GM21390 (cell line): Measurements from ENCODE around the gene RCN2.
"Not testable (repeated sequence)": the region's sequence is repeated elsewhere in the genome, so short reads cannot be mapped to it uniquely, and the experiment has no call there.

ENCODE experiments used
- ATAC-seq: cut with Tn5 transposase; IDR thresholded peaks from one replicate; pipeline ENCODE4 v1.9.1; 2021; ENCODE audit not compliant: unreplicated experiment

Gene RCN2

DNA sequence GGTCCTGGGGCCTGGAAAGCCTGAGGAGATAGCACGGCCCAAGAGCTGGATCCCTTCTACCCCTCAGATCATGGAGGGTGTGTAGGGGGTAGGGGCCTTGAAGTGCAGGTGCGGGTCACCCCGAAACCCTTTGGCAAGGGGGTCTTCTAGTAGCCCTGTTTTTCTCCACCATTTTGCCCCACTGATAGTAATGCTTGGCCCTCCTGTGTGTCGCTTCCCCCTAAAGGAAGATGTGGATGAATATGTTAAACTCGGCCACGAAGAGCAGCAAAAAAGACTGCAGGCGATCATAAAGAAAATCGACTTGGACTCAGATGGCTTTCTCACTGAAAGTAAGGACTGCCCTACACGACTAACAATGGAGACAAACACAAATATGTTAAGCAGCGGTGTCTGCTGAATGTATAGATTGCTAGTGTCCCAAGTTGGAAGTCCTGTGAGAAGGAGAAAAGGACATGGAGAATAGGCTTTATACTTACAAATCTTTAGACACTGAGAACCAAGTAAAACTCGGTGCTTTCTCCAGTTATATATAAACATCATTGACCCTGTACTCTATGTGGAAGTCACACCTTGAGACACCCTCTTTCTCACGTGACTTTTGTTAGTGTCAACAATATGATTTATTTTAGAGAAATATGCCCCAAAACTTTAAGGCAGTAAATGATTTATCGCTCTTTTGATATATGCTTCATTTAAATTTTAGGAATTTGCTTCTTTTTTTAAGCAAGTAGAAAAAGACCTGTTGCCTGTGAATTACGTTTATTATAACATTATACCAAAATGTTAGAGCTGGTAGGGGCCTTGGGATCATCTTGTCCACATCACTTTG, 802 bp downstream of the RCN2 start:
- no peak for ATAC-seq

DNA sequence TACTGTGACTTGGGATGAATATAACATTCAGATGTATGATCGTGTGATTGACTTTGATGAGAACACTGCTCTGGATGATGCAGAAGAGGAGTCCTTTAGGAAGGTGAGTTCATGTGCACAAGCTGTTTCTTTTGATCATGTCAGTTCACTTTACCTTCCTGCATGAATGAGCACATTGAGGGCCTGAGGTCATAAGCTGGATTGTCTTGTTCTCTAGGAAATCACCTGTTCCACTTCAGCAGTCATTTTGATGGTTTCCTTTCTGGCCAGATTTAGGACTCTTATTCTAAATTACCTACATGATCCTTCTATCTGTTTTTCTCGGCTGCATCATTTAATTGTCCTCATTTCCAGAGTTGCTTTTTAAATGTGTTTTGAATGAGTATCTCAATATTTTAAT, 4.1 kb downstream of the RCN2 start:
- no peak for ATAC-seq

DNA sequence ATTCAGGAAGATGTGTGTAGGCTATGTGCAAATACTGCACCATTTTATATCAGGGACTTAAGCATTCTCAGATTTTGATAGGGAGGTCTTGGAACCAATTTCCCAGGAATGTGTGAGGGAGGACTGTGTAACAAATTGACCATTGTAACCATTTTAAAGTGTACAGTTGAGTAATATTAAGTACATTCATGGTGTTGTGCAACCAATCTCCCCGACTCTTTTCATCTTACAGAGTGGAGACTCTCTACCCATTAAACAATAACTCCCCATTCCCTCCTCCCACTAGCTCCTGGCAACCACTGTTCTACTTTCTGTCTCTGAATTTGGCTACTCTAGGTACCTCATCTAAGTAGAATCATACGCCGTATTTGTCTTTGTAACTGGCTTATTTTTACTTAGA, 5.1 kb downstream of the RCN2 start:
- no peak for ATAC-seq

DNA sequence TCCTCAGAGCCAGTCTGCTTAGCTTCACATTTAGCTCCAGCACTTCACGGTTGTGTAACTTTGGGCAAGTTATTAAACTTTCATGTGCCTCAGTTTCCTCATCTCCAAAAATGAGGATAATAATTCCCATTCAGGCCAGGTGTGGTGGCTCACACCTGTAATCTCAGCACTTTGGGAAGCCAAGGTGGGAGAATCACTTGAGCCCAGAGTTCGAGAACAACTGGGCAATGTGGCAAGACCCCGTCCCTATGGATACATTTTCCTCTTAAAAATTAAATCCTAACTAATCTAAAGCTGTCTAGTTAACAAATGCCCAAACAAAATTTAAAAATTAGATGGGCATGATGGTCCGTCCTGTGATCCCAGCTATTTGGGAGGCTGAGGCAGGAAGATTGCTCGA, 7.2 kb downstream of the RCN2 start:
- ATAC-seq = no peak

DNA sequence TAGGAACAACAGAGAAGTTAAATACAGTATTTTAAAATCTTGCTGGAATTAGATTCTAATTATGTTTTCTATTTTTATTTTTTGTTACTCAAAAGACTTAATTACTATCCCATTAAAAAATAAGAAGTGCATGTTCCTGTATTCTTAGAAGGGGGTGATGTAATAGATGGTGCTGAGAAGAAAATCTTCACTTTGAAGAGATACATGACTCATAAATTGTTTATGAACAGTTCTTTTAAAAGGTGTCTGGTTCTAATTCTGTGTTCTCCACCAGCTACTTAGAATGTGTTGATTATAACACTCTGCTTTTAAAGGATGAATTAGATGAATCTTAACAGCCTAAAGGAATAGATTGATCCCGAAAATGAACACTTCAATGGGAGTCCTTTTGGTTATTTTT, 8.2 kb downstream of the RCN2 start:
- ATAC-seq = no peak

DNA sequence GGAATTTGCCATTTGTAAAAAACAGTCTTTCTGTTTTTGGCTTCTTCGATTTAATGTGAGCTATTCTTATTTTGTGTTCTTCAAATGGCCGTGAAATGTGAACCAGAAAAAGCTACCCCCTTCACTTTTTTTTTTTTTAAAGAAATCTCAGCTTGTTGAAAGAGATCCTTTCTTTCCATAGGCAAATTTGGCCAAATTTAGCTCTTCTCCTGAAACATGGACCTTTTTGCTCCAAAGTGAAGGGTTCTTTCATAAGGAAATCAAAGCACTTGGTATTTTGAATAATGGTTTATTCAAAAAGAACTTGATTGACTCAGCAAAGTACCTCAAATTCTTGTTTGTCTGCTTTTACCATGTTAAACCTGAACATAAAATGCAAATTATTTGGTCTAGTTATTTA, 10.1 kb downstream of the RCN2 start:
- ATAC-seq = no peak

DNA sequence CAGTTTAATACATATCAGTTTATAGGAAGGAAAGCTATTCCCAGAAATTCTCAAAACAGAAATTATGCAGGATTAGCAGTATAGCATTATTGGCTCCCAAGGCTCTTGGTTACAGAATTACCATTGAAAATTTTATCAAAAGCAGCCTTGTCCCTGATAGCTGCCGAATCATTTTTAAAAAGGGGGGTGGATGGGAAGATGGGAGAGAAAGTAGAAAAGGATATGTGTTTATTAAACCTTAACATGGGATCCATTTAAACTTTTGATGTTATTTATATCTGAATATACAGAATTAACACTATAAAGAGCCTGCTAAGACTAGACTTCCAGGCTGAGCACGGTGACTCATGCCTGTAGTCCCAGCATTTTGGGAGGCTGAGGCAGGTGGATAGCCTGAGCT, 10.8 kb downstream of the RCN2 start:
- no peak for ATAC-seq

DNA sequence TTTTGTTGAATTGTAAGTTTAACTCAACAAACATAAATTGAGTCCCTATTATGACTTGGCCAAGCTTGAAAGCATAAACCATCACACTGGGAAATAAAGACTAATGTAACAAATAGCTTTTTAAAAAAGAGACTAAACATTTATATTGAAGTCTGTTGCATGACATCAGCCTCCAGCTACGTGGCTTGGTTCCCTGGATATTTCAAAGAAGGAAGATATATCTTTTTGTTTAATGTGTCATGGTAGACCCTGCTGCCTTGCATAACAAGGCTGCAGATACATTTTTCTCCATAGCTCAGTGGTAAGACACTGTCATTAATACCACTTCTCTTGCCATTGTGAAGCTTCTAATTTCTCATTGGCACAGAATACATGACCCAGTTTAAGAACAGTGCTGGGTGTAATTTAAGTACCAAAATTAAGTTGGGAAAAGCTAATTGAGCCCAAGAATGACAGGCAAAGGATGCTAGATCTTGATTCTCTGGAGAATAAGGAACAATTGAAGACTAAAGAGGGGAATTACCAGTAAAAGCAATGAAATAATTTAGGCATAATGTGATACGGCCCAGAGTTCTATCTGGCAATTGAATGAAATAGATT, 14.0 kb downstream of the RCN2 start:
- ATAC-seq = no peak

DNA sequence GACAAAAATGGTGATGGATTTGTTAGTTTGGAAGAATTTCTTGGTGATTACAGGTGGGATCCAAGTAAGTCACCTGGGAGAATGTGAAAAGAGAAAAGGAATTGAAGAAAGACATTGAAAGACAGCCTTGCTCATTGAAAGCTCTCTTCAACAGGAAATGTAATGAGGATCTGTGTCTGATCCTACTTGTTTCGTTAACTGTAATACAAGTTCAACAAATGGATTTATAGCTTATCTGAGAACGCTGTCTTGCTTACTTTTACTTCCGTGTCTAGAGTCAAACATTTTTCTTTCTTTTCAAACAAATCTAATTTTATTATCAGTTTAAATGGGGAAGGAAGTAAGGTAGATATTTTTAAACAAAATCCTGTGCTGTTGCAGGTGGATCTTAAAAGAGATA, 15.9 kb downstream of the RCN2 start:
- no peak for ATAC-seq

DNA sequence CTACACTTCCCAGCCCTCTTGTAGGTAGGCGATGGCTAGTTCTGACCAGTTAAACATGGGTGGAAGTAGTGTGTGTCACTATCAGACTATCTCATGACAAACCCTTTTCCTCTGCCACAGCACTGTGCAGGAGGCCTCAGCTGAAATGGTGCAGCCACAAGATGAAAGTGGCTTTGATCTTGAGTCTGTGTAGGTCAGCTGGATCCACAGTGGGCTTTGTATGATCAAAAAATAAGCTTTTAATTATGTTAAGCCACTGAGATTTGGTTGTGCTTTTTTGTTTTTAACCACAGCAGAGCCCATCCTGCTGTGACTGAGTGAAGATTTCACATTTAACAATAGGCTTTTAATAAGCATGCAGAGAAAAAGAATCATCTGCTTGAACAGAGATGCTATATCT, 19.7 kb downstream of the RCN2 start:
- ATAC-seq = no peak

DNA sequence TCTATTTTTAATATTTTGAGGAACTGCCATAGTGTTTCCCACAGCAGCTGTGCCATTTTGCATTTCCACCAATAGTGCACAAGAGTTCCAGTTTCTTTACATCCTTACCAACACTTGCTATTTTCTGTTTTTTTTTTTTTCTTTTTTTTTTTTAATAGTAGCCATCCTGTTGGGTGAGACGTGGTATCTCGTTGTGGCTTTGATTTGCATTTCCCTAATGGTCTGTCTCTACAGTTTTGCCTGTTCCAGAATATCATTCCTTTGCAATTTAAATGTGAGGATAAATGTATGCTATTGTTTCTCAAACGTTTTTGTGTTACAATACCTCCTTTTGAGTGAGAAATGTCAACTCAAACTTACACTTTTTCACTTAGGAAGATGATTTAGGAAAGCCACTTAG, 22.4 kb downstream of the RCN2 start:
- ATAC-seq = no peak

DNA sequence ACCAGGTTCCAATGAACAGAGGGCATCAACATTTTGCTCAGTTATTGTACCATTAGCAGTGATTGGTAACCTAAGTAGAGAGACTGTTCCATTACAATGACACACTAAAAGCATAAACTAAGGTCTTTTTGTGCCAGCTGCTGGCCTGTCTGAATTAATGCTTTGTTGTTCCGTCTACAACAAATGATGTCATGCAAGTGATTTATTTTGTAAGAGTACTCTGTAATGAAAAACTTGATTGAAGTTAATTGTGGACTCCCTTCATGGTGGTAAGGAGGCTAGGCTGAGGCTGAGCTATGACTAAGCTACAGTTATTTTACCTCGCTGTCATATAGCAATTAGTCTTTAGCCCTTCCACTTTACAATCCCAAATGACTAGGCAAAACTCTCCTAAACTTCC, 23.2 kb downstream of the RCN2 start:
- ATAC-seq = no peak

DNA sequence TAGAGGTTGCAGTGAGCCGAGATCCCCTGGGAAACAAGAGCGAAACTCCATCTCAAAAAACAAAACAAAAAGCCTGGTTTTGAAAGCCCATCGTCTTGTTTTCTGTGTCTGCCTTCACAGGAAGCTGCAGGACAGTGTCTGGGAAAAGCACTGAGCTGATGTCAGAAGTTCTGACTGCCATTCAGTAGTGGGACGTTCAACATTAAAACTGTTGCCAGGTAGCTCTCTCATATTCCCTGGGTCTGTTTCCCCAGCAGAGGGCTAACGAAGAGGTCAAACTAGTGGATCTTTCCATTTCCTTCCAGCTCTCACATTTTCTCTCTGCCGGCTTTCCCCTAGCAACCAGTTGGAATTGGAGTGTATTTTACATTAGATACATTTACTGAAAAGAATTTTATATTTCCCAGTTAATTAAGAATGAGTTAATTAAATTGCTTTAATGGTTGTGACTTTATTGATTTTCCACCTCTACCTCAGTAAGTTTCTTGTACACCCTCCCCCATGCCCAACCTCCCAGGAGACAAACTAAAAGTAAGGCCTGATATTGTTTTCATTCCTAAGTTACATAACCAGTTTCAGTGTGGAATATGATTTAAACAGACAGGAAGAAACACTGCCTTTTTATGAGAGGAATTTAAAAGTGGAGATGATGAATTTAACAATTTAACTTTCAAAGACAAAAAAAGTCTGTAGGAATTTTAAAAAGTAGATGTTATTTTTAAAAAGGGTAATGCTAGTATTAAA, 29.9 kb downstream of the RCN2 start:
- no peak for ATAC-seq

DNA sequence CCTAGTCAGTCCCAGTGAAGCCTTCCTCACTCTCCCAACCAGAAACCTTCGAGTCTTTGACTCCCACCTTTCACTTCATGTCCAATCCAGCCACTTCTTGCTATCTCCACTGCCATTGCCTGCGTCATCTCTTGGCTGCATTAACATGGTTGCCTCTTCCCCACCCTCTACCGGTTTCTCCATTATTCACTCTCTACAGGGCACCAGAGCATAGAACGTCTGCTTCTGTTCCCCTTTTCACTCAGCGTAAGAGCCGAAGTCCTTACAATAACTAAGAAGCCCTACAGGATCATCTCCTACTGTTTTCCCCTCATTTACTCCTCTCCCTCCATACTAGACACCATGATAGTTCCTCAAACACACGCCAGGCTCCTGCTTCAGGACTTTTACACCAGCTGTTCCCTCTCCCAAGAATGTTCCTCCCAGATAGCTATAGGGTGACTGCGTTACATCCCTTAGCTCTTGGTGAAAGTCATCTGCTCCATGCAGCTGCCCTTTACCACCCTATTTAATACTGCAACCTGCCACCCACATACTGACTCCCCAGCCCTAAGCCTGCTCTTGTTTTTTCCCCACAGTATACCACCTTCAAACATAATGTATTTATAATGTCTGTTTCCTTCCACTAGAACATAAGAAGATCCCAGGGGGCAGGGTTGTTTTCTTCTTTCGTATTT, 30.9 kb downstream of the RCN2 start:
- no peak for ATAC-seq

DNA sequence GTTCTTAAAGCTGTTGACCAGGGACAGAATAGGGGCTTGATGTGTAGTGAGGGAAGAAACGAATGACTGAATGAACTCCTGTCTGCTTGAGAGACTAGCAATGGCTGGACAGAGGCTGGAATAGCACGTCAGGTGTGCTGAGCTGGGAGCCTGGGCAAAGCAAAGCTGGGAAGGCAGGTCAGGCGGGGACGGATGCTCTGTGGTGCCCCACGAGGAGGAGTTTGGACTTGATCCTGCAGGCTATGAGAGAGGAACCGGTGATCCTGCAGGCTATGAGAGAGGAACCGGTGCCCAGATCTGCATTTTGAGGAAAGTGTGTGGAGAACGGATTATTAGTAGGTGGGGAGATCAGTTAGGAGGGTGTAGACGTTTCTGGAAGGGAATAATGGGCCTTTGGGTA, 32.0 kb downstream of the RCN2 start:
- ATAC-seq = no peak

DNA sequence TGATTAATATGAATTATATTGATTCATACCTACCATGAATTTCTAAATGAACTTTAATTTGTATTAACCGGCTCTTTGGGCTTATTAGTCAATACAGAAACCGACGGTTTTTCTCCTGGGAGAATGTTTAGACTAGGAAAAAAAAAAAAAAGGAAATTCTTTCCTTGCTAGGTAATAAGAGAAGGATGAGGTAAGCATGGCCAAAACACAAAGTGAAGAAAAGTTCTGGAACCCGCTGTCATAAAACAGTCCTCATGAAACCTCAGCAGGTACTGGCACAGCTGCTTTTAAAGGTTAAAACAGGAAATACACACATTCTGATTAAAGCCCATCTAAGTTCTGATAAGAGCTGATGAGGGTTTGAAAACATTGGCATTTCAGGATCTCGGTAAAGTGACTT, 32.6 kb downstream of the RCN2 start:
- ATAC-seq = no peak

DNA sequence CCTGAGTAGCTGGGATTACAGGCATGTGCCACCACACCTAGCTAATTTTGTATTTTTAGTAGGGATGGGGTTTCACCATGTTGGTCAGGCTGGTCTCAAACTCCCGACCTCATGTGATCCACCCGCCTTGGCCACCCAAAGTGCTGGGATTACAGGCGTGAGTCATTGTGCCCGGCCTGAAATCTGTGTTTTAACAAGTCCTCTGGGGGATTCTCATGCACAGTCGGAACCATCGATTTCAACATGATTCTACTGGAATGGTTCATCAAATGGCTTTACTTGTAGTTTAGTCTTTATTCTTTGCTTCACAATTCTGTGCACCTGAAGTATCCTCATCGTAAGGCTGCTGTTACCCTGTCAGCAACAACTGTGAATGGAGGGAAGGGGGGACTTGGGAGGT, 34.5 kb downstream of the RCN2 start:
- ATAC-seq = not testable (repeated sequence)

DNA sequence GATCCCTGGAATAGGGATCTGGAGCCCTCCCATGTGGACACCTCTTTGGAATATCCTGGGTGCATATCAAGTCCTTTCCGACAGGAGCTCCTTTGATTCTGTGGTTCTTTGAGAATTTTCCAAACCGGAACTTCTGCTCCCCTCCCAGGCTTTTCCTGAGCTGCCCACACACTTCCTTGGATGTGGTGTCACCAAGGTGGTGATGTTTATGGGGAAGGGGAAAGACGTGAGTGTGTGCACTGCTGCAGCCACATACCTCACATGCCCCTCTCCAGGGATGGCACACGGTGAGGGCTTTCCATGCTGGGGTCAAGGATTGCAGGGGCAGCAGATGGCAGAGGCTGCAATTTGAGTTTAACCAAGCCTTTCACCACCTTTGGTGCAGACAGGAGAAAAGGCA, 35.5 kb downstream of the RCN2 start:
- no peak for ATAC-seq

DNA sequence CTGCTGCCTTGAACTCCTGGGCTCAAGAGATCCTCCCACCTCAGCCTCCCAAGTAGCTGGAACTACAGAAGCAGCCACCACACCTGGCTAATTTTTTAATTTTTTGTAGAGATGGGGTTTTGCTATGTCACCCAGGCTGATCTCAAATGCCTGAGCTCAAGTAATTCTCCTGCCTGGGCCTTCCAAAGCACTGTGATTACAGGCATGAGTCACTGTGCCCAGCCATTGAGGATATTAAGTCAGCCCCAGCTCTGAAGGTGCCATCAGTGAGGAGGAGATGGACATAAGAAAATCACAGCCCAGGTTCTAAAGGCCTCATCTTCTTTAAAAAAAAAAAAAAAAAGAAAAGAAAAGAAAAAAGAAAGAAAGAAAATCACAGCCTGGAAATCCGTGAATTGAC, 36.8 kb downstream of the RCN2 start:
- ATAC-seq = no peak

DNA sequence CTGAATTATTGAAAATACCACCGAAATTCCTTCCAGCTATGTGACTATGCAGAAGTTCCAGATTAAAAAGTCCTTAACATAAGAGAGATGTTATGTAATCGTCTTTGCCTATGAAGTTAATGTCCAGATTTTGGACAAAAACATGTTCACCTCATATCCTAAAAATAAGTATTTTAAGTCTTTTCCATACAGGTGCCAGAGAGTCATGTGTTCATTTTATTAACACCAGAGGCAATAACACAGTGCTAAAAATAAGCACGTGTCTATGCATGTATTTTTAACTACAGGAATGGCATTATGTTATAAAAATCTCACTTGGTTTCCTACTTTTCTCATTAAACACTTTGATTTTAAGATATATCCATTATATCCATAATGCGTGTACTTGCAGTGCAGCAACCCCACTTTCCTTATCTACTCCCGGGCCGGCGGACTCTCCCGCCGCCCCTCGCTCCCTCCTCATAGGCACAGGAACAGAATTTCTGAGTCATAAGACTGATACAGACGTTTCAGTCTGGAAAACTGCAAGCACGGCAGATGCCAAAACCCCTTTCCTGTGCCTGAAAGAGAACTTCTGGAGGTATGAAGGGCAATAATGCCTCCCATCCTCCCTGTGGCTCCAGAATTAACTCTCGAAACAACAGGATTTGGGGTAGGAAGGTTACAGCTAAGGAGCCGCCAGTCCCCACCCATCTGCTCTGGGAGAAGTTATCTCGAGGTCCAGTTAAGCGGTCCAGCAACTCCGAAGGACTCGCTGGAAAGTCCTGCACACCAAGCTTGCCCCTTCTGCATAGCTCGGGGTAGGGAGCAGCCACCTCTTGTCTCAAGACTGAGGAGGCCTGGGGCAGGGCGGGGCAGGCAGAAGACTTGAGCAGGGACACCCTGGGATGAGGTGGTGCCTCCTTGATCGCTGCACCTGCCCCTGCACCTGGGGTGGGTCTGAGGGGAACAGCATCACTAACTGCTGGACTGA, 41.1 kb downstream of the RCN2 start:
- ATAC-seq = no peak

DNA sequence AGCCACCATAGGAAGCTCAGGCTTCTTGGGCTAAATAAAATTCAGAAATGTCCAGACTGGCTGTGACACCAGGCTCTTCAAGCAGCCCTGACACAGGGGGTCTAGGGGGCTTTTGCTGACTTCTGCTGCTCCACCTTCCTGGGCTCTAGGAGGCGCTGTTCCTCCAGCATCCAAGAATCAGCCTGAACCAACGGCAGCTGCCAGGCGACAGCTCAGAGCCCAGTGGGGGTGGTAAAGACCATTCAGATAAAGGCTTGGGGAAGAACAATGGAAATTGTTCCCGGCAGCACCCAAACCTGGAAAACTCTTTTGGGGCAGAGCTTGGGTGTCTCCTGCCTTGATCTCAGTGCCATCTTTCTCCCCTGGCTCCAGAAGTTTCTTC, 41.8 kb downstream of the RCN2 start:
- no peak for ATAC-seq
